OCI-LY1 (cell line): ENCODE results near the gene FGF9.

Source experiments
- EZH2 ChIP-seq: fragments of 200-600 bp; sonication (generic), shearing (Covaris generic); IDR thresholded peaks from 2 replicates; pipeline ENCODE4 v1.8.0; 2017; ENCODE audit warnings: borderline replicate concordance, mixed run types, mild to moderate bottlenecking, antibody characterized with exemption, low read length, moderate library complexity, mixed read lengths
- TF ChIP-seq, protein P1 (sequence below): fragments of 200-600 bp; sonication (generic), shearing (Covaris generic); IDR thresholded peaks from 2 replicates; pipeline ENCODE4 v1.5.1; 2017; ENCODE audit warnings: mild to moderate bottlenecking, antibody characterized with exemption, low read length, moderate library complexity, mixed read lengths

DNA sequence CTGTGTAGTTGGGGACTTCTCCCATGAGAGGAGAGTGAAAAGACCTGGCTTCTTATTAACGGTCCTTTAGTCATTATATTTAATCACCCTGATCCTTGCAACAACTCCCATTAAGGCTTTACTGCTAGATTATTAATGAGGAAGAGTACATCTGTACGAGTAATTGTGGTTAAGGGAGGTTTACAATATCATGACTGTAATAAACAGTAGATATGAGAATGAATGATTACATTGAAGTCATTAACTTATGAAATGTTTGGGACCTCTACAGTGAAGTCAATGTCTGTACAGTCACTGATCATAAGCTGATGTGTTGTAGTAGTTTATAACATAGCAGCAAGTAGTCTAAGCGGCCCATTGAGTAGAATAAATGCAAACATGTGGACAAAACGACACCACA is 24.7 kb downstream of the FGF9 start:
- TF ChIP-seq, protein P1, sequence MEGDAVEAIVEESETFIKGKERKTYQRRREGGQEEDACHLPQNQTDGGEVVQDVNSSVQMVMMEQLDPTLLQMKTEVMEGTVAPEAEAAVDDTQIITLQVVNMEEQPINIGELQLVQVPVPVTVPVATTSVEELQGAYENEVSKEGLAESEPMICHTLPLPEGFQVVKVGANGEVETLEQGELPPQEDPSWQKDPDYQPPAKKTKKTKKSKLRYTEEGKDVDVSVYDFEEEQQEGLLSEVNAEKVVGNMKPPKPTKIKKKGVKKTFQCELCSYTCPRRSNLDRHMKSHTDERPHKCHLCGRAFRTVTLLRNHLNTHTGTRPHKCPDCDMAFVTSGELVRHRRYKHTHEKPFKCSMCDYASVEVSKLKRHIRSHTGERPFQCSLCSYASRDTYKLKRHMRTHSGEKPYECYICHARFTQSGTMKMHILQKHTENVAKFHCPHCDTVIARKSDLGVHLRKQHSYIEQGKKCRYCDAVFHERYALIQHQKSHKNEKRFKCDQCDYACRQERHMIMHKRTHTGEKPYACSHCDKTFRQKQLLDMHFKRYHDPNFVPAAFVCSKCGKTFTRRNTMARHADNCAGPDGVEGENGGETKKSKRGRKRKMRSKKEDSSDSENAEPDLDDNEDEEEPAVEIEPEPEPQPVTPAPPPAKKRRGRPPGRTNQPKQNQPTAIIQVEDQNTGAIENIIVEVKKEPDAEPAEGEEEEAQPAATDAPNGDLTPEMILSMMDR: no peak
- TF ChIP-seq EZH2: no peak
